ENCODE measurements around the gene CCDC169. TPM values are rescaled to one million over a fixed set of nuclear protein-coding genes. Genes with fewer than 3 reads are reported as not detected.

Gene CCDC169
- total RNA-seq = 0.65 and 1.3 TPM in 2 replicates

GRCh38 chr13:36297366-36298338, at the start of gene CCDC169:
Gene CCDC169, minus strand, starts transcription at chr13:36297814. Its CDS starts 95 bp downstream, at chr13:36297719.

GRCh38 chr13:36346222-36347083, 48.8 kb upstream of the CCDC169 start, which contains the start of gene SPART:
Gene SPART, minus strand, starts transcription at chr13:36346394. Its CDS starts 10,564 bp downstream, at chr13:36335830.

GRCh38 chr13:36214163-36214921, 83.3 kb downstream of the CCDC169 start, which contains the start of gene SOHLH2:
Gene SOHLH2, minus strand, starts transcription at chr13:36214556. Its CDS starts 30 bp downstream, at chr13:36214526.

Small RNA genes within 50 kb of the gene (small RNA-seq; reads per million reads assigned to genes)
- not detected for gene RNU6-71P

Other genes with a start within 250 kb of the CCDC169 start
- 14.9 and 21.1 TPM in 2 replicates for gene DCLK1, start 166.4 kb downstream of the CCDC169 start, total RNA-seq
- 0.36 and 0.49 TPM in 2 replicates for gene SOHLH2, start 83.3 kb downstream of the CCDC169 start, total RNA-seq
- gene SPART, start 48.6 kb upstream of the CCDC169 start, total RNA-seq = 85.0 and 89.4 TPM in 2 replicates
- not detected in 2 replicates for gene CCNA1, start 134.7 kb upstream of the CCDC169 start, total RNA-seq